EL (cell line): Measurements from ENCODE around the gene RETSAT.

Experiments
- DNase-seq: peaks from one replicate; pipeline ENCODE4 v3.0.0-alpha.2; 2016

RETSAT gene

DNA sequence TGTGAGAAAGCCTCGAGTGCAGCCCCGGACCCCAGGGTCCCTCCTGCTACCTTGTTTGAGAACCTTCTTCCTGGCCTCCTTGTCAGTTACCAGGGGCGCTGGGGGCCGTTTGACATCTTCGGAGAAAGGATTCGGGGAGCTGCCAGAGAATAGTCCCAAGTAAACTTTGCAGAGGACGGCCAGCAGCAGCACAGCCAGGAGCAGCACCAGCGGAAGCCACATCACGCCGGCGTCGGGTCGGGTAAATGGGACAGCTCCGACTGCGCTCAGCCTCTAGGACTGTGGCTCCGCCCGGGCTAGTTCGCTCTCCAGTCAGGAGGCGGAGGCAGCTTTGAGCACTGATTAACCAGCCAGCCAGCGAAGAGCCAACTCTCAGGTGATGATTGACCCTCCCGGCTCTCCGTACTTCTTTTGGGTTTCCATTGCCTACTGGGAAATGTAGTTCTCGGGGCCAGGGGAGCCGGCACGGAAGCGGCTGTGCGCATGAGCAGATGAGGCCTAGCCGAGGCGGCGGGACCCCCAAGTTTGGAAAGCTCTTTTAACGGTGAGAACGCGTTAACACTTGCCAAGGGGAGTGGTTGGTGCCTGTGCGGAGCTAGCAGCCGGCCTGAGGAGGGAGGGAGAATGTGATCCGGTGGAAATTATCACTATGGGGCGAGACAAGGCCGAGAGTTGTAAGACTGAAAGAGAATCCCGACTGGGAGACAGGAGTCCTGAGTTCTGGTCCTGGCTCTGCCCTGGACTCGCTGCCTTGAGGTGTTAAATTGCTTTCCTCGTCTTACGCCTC is at the start of gene RETSAT, which contains the start of gene ELMOD3:
RETSAT (minus strand) TSS at position 243 of the 787 bp plus-strand sequence; CDS start at position 222, 21 bp downstream.
ELMOD3 (plus strand) TSS at position 484 of the 787 bp plus-strand sequence. CDS start 2,430 bp downstream, outside the sequence.
- peak; percentile 99 for DNase-seq

DNA sequence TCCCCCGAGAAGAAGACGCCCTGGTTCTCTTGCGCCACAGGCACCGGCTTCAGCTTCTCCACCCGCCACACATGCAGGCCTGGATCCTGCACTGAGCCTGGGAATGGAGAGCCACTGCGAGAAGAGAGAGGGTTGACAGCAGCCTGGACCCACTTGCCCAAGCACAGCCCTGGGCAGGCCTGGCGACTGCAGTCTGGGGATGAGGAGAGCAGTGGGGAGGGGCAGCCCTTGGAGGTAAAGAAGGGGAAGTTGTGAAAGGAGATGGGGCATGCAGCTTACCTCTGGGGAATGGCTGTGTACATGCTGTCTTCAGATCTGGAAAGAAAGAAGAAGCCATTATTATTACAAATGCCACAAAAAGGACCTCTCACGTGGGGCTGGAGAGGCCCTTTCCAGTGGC is 47.5 kb upstream of the RETSAT start:
- DNase-seq = no peak

DNA sequence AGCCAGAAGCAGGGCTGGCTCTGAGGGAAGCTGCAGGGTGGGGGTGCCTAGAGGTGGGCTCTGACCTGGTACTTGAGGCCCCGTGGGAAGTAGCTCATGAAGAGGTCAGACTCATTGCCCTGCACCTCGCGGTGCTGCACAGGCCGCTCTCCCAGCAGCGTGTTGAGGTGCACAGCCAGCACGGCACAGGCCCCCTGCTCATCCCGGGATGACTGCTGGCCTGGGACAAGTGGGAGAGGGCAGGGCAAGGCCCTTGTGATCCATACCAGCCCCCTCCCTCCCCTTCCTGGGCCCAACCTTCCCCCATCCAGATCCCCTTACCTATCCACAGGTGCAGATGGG is 47.1 kb upstream of the RETSAT start:
- DNase-seq = no peak

- DNase-seq = no peak
Observed at GRCh38 chr2:85400541-85401463, 46.5 kb upstream of the RETSAT start.

DNA sequence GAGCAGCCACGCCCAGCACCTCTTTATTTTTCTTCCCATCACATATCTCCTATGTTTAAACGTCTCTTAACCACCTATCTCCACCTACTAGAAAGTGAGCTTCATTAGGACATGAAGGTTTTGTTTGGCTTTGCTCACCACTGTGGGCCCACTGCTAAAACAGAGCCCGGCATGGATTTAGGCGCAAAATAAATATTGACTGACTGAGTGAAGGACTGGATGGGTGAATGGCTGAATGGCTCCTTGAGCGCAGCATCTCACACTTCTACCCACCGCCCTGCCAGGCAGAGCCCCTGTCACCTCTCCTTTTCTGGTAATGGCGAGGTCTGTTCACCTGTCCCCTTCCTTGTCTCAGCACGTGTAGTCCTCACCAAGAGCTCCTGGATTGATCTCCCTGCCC is 45.7 kb upstream of the RETSAT start:
- no peak for DNase-seq

GRCh38 chr2:85399183-85399455 is 44.8 kb upstream of the RETSAT start:
- DNase-seq = no peak

GRCh38 chr2:85398426-85399182 is 44.3 kb upstream of the RETSAT start:
- DNase-seq = no peak

- DNase-seq = no peak
Observed at GRCh38 chr2:85397925-85398331, 43.6 kb upstream of the RETSAT start.

- DNase-seq = no peak
Observed at GRCh38 chr2:85396531-85397470, 42.5 kb upstream of the RETSAT start.

DNA sequence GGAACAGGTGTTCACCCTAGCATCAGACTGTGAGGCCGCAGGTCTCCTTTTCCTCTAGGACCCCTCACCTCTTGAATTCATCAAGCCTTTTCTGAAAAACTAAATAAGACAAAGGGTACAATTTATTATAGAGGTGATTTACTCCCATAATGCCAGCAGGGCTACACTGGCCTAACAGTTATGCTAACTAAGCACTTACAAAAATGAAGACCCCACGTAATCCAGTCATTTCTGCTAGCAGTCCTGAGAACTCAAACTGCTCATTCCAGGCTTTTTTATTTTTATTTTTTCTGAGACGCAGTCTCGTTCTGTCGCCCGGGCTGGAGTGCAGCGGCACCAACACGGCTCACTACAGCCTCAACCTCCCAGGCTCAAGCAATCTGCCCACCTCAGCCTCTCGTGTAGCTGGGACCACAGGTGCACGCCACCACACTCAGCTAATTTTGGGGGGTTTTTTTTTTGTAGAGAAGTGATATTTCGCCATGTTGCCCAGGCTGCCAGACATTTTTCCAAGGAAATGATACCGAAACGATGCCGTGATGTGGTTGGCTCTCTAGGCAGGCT is 41.7 kb upstream of the RETSAT start:
- no peak for DNase-seq

DNA sequence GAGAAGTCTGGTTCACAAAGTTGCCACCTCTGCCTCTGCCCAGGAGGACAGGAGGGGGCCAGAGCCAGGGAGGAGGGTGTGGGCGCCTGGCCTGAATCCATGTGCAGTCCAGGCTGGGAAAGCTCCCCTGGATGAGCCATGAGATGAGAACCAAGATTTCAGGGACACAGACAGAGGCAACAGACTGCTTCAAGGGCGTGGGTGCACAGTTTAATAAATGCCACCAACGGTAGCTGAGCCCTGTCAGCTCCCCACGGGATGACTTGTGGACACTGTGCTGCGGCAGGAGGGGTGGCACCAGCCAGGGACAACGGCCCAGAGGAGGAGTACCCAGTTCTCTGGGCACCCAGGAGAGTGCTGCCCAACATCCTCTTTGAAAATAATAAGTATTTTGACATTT is 40.6 kb upstream of the RETSAT start:
- no peak for DNase-seq

- DNase-seq = peak; percentile 19
Observed at GRCh38 chr2:85394261-85394681, 39.9 kb upstream of the RETSAT start.

DNA sequence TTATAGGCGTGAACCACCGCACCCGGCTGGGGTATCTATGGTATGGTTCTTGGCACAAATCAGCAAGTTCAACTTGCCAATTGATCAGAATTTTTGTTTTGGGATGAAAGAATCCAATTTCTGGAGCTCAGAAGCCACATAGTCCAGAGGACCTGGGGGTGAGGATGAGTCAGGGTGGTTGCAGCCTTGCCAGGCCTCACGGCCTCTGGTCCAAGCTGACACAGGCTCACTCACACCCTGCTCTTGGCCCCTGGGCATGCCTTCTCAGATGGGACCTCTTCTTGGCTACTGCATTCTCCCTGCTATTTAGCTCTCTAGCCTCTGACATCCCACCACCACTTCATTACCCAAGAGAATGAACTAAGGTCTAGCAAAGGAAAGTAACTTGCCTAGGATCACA is 39.5 kb upstream of the RETSAT start:
- DNase-seq = peak; percentile 71

DNA sequence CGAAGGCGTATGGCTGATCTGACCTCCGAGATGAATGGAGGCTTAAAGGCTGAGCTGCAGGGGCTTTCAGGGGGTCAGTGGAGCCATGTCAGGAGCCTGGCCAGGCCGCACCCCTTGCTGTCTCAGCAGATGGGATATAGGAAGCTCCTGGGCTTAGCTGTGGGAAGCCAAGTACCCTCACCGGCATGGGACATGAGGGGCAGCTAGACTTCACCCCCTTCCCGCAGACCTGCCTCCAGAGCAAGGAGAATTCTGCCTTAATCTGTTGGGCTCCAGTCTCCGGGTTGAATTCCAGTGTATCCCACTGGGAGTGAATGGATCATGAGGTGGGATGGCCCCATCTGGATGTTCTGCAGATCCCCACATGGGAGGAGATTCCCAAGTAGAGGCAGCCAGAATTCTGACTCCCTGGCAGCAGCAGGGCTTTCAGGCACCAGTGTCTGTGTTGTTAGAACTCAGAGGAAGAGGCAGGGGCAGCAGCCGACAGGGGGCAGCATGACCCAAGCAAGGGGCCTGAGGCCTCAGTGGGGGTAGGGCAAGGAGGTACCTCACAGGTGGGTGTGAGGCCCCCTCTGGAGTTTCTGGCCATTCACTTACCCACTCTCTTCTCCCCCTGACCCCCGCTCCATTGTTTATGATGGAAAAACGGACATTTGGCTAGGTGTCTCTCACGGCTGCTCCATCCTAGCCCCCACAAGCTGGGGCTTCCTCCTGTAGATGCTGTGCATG is 36.8 kb upstream of the RETSAT start:
- peak; percentile 38 for DNase-seq

- no peak for DNase-seq
Observed at GRCh38 chr2:85388878-85389538, 34.7 kb upstream of the RETSAT start.

GRCh38 chr2:85387754-85388153 is 33.4 kb upstream of the RETSAT start:
- no peak for DNase-seq

DNA sequence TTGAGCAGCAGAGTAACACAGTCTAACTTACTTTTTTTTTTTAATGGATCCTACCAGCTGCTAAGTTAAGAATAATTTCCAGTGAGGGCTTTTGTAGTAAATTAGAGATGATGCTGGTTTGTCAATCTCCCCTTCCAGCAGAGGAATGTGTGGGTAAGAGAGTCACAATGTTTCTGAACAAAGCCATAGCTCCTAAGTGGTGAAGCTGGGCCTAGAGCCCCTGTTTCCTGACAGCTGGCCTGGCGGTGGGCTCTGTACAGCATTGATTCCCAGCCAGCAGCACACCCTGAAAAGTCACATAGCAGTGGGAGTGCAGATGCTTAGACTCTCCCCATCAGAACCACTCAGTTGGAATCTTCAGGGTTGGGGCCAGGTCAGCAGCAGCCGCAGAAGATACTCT is 31.4 kb upstream of the RETSAT start:
- DNase-seq = no peak

DNA sequence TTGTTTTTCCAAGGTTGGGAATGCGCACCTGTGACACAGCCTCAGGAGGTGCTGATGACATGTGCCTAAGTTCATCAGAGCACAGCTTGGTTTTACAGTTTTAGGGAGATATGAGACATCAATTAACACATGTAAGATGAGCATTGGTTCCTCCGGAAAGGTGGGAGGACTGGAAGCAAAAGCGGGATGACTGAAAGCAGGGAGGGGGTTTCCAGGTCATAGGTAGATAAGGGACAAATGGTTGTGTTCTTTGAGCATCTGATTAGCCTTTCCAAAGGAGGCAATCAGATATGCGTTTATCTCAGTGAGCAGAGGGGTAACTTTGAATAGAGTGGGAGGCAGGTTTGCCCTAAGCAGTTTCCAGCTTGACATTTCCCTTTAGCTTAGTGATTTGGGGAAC is 29.5 kb upstream of the RETSAT start:
- DNase-seq = no peak

DNA sequence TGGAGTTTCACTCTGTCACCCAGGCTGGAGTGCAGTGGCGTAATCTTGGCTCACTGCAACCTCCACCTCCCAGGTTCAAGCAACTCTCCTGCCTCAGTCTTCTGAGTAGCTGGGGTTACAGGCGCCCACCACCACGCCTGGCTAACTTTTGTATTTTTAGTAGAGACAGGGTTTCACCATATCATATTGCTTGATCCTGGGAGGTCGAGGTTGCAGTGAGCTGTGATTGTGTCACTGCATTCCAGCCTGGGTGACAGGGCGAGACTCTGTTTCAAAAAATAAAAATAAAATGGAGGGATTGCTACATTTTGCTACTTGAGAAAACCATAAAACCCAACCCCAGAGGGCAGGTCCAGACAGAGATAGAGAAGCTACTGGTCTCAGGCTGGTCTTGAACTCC is 28.8 kb upstream of the RETSAT start:
- peak; percentile 32 for DNase-seq

DNA sequence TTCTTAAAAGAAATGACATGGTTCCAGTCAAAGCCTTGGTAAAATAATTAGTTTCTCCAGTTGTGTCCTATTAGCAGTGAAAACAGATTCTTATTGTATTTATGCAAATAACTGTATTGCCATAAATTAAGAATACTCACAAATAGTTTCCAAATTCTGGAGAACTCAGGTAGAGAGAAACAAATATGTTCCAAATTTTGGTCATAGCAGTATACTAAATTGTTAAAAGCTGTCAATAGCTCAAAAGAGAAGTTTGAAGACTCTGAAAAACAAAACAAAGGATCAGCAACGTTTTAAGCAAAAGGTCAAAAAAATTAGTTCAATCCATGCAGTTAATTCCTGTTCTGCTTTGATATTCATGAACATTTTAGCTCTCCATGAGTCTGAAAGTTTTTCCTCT is 25.7 kb upstream of the RETSAT start:
- DNase-seq = no peak

GRCh38 chr2:85378257-85378656 is 23.9 kb upstream of the RETSAT start:
- DNase-seq = no peak
